Measurements from ENCODE around the gene LPCAT1. TPM values are rescaled to one million over a fixed set of nuclear protein-coding genes. Genes with fewer than 3 reads are reported as not detected.

Gene LPCAT1
- total RNA-seq, 1 experiment from 2014 or later: 59.8 TPM

DNA sequence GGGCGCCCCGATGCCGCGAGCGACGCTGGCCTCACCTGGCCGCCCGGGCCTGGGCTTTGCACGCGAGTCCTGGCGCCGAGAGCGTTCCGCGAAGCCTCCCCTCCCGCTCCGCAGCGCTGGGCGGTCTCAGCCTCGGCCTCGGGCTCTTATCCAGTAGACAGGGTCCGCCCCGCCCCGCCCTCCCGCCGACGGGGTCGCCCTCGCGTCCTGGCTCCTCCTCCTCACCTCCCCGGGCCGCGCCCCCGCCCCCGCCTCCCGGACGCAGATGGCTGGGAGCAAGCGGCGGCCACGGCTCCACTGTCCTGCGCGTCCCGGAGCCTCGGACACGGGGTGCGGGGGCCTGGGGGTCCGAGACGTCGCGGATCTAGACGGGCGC, 78.5 kb downstream of the LPCAT1 start, which contains the start of gene SLC6A3:
TSS of gene SLC6A3 (minus strand) at position 128 of the 376 bp plus-strand sequence. CDS start 2,243 bp downstream, outside the sequence.
- intact Hi-C loops (cut with micrococcal nuclease; ENCODE audit: unreplicated experiment): no loop called here
- DNase-seq (ENCODE audit: low read depth, low spot score) (no peak), ATAC-seq (peak; percentile 49)
- POLR2A ChIA-PET: no interaction called here
- H3K4me1 ChIP-seq (ENCODE audit: control insufficient read depth, insufficient read depth, low read length): no peaks in the 10 kb centered on the region
- no peak within 1 kb of the TSS for H3K4me3 ChIP-seq (ENCODE audit: low read depth in 2 of 2, low read length in 2 of 2)
- H3K9me3 ChIP-seq (ENCODE audit: control insufficient read depth, insufficient read depth, low read depth, low read length): no peaks in the 10 kb centered on the region
- TF ChIP-seq, protein P1, sequence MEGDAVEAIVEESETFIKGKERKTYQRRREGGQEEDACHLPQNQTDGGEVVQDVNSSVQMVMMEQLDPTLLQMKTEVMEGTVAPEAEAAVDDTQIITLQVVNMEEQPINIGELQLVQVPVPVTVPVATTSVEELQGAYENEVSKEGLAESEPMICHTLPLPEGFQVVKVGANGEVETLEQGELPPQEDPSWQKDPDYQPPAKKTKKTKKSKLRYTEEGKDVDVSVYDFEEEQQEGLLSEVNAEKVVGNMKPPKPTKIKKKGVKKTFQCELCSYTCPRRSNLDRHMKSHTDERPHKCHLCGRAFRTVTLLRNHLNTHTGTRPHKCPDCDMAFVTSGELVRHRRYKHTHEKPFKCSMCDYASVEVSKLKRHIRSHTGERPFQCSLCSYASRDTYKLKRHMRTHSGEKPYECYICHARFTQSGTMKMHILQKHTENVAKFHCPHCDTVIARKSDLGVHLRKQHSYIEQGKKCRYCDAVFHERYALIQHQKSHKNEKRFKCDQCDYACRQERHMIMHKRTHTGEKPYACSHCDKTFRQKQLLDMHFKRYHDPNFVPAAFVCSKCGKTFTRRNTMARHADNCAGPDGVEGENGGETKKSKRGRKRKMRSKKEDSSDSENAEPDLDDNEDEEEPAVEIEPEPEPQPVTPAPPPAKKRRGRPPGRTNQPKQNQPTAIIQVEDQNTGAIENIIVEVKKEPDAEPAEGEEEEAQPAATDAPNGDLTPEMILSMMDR (IDR thresholded peaks at IDR 0.05): no peak
- no peak for TF ChIP-seq SIN3A (IDR thresholded peaks at IDR 0.05; ENCODE audit: borderline replicate concordance, insufficient read depth, low read depth, low read length)
- no peak for TF ChIP-seq TCF7L2 (IDR thresholded peaks at IDR 0.05; ENCODE audit: low read depth, low read length)
- TF ChIP-seq, protein P2, sequence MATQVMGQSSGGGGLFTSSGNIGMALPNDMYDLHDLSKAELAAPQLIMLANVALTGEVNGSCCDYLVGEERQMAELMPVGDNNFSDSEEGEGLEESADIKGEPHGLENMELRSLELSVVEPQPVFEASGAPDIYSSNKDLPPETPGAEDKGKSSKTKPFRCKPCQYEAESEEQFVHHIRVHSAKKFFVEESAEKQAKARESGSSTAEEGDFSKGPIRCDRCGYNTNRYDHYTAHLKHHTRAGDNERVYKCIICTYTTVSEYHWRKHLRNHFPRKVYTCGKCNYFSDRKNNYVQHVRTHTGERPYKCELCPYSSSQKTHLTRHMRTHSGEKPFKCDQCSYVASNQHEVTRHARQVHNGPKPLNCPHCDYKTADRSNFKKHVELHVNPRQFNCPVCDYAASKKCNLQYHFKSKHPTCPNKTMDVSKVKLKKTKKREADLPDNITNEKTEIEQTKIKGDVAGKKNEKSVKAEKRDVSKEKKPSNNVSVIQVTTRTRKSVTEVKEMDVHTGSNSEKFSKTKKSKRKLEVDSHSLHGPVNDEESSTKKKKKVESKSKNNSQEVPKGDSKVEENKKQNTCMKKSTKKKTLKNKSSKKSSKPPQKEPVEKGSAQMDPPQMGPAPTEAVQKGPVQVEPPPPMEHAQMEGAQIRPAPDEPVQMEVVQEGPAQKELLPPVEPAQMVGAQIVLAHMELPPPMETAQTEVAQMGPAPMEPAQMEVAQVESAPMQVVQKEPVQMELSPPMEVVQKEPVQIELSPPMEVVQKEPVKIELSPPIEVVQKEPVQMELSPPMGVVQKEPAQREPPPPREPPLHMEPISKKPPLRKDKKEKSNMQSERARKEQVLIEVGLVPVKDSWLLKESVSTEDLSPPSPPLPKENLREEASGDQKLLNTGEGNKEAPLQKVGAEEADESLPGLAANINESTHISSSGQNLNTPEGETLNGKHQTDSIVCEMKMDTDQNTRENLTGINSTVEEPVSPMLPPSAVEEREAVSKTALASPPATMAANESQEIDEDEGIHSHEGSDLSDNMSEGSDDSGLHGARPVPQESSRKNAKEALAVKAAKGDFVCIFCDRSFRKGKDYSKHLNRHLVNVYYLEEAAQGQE (IDR thresholded peaks at IDR 0.05; ENCODE audit: insufficient read depth in 1 of 2, low read depth in 2 of 2, low read length in 1 of 2): no peak
- TF ChIP-seq POLR2AphosphoS5 (IDR thresholded peaks at IDR 0.05; ENCODE audit: low read depth, low read length): no peak
- no TSS peak for BruUV-seq (replicated peaks)
- CTCF ChIA-PET: no interaction called here
- no peaks in the 10 kb centered on the region for H3K36me3 ChIP-seq (ENCODE audit: control insufficient read depth, insufficient read depth, low read length)
- in situ Hi-C loops (cut with HindIII; ENCODE audit: low pct_unique_long_range_greater_than_20kb, low sequenced_read_pairs): no loop called here
- no peak within 1 kb of the TSS for H3K27ac ChIP-seq (ENCODE audit: low read length)
- peaks cover 8% of the 10 kb centered on the region for H3K27me3 ChIP-seq (ENCODE audit: control insufficient read depth, insufficient read depth, low read length)

DNA sequence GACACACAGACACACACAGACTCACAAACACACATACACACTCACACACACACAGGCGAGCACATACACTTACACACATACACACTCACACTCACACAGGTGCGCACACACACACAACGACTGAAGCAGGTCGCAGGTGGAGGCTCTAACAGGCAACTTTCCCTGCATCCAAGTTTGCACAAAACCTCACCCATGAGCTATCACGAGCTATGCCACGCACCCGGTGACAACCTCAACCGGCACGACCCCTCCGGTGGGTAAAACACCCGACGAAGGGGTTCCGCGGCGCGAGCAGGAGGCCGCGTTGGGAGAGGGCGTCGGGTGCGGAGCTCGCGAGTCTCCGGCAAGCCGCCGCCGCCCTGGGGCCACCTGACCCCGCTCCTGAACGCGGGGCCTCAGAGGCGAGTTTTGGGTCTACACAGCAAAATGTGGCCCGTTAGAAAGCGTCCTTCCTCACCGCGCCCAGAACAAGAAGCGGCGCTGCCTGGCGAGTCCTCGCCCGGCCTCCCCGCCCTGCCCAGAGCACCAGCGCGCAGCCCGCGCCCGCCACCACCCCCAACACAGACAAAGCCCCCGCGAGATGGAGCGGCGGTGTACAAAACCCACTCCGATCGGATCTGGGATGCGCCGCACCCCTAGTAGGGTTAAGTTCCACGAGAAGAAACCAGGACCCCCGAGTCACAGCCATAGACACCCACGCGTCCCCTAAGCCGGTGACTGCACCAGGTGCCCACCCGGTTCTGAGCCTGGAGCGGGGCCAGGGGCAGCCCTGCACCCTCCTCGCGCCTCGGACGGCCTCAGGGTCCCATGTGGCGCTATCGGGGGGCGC, 79.2 kb downstream of the LPCAT1 start:
- no peaks in the 10 kb centered on the region for H3K36me3 ChIP-seq (ENCODE audit: control insufficient read depth, insufficient read depth, low read length)
- in situ Hi-C loops (cut with HindIII; ENCODE audit: low pct_unique_long_range_greater_than_20kb, low sequenced_read_pairs): no loop called here
- intact Hi-C loops (cut with micrococcal nuclease; ENCODE audit: unreplicated experiment): no loop called here
- peaks cover 8% of the 10 kb centered on the region for H3K27me3 ChIP-seq (ENCODE audit: control insufficient read depth, insufficient read depth, low read length)
- CTCF ChIA-PET: no interaction called here
- H3K27ac ChIP-seq (ENCODE audit: low read length): no peak overlapping the region
- H3K4me3 ChIP-seq (ENCODE audit: low read depth in 2 of 2, low read length in 2 of 2): no peak overlapping the region
- no TSS peak for BruUV-seq (replicated peaks)
- H3K4me1 ChIP-seq (ENCODE audit: control insufficient read depth, insufficient read depth, low read length): no peaks in the 10 kb centered on the region
- TF ChIP-seq, protein P1 (IDR thresholded peaks at IDR 0.05): no peak
- no peak for TF ChIP-seq SIN3A (IDR thresholded peaks at IDR 0.05; ENCODE audit: borderline replicate concordance, insufficient read depth, low read depth, low read length)
- no peak for TF ChIP-seq TCF7L2 (IDR thresholded peaks at IDR 0.05; ENCODE audit: low read depth, low read length)
- TF ChIP-seq, protein P2 (IDR thresholded peaks at IDR 0.05; ENCODE audit: insufficient read depth in 1 of 2, low read depth in 2 of 2, low read length in 1 of 2): no peak
- TF ChIP-seq POLR2AphosphoS5 (IDR thresholded peaks at IDR 0.05; ENCODE audit: low read depth, low read length): no peak
- peak; percentile 48; the same call in 1 of the 2 replicates for ATAC-seq
- no peaks in the 10 kb centered on the region for H3K9me3 ChIP-seq (ENCODE audit: control insufficient read depth, insufficient read depth, low read depth, low read length)
- POLR2A ChIA-PET: no interaction called here
- no peak for DNase-seq (ENCODE audit: low read depth, low spot score)

Measured in Panc1 (cell line).